ENCODE data around the gene SGSM2. TPM values are rescaled to one million over a fixed set of nuclear protein-coding genes. Genes with fewer than 3 reads are reported as not detected.

SGSM2 gene
- total RNA-seq, 1 experiment from 2014 or later = 65.6 TPM

- DNase-seq = no peak
- Mint-ChIP-seq H3K4me3 (ENCODE audit: unreplicated experiment) (peak overlapping the region; percentile 84), H3K27ac (ENCODE audit: unreplicated experiment) (peak overlapping the region; percentile 85), H3K9me3 (ENCODE audit: unreplicated experiment) (no peaks in the 10 kb centered on the region), H3K27me3 (ENCODE audit: insufficient read depth, unreplicated experiment) (no peaks in the 10 kb centered on the region), H3K36me3 (ENCODE audit: insufficient read depth, unreplicated experiment) (peaks cover 54% of the 10 kb centered on the region), H3K4me1 (ENCODE audit: low read depth, unreplicated experiment) (peaks cover 29% of the 10 kb centered on the region)
- CTCF ChIA-PET = interaction anchor here (1.7 to 4.6 kb wide), 3 partner anchors 11 to 41 kb away, joined by 14 to 53 read pairs (median 33); no protein-coding TSS in a partner anchor
- TF ChIP-seq, protein P1, sequence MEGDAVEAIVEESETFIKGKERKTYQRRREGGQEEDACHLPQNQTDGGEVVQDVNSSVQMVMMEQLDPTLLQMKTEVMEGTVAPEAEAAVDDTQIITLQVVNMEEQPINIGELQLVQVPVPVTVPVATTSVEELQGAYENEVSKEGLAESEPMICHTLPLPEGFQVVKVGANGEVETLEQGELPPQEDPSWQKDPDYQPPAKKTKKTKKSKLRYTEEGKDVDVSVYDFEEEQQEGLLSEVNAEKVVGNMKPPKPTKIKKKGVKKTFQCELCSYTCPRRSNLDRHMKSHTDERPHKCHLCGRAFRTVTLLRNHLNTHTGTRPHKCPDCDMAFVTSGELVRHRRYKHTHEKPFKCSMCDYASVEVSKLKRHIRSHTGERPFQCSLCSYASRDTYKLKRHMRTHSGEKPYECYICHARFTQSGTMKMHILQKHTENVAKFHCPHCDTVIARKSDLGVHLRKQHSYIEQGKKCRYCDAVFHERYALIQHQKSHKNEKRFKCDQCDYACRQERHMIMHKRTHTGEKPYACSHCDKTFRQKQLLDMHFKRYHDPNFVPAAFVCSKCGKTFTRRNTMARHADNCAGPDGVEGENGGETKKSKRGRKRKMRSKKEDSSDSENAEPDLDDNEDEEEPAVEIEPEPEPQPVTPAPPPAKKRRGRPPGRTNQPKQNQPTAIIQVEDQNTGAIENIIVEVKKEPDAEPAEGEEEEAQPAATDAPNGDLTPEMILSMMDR (IDR thresholded peaks at IDR 0.05; ENCODE audit: insufficient read depth in 1 of 2, low read depth in 1 of 2, low read length in 1 of 2, severe bottlenecking in 1 of 2, unreplicated experiment in 1 of 2) = peak in 1 of 2 experiments; percentile 3
- Histone ChIP-seq H3K4me3 (ENCODE audit: low read depth, low read length) (peak overlapping the region; percentile 50), H3K27me3 (replicated peaks; ENCODE audit: control insufficient read depth, insufficient read depth, low read length) (no peaks in the 10 kb centered on the region), H3K9me3 (no peaks in the 10 kb centered on the region), H3K36me3 (ENCODE audit: control insufficient read depth, insufficient read depth, low read length) (no peaks in the 10 kb centered on the region), H3K4me1 (peaks cover 41% of the 10 kb centered on the region)
- intact Hi-C loops (cut with micrococcal nuclease; ENCODE audit: unreplicated experiment) = no loop called here
- BruUV-seq (replicated peaks) = TSS peak; percentile 97
- POLR2A ChIA-PET = interaction anchor here (0.6 to 3.2 kb wide), 4 partner anchors 7 to 58 kb away, joined by 5 to 23 read pairs (median 10); partner anchors contain the start of gene TSR1
Measured at GRCh38 chr17:2393954-2394749, 56.9 kb downstream of the SGSM2 start.

DNA sequence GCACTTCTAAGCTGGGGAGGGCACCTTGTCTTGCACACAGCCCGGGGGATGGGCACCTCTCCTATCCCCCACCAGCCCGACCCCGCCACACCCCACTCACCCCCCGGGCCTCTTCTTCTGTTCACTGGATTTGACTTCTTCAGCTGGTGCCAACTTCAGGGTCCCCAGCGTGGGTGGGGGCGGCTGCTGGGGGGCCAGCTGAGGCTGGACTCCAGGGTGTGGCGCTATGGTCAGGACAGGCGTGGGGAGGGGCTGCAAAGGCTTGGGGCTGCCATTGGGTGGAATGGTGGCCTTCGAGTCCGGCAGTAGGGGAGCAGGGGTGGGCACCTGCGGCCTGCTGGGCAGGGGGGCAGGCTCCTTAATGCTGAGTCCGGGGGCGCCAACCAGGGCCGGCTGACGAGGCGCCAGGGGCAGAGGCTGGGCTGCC, 57.5 kb downstream of the SGSM2 start:
- Mint-ChIP-seq H3K36me3 (ENCODE audit: insufficient read depth, unreplicated experiment) (peaks cover 57% of the 10 kb centered on the region), H3K27me3 (ENCODE audit: insufficient read depth, unreplicated experiment) (no peaks in the 10 kb centered on the region)
- H3K4me1 ChIP-seq = peaks cover 41% of the 10 kb centered on the region

More for the DNA sequence above, 57.5 kb downstream of the SGSM2 start:
- H3K27ac Mint-ChIP-seq (ENCODE audit: unreplicated experiment) = peak overlapping the region; percentile 85
- DNase-seq = no peak
- BruUV-seq (replicated peaks) = no TSS peak
- ChIA-PET POLR2A (no interaction called here), CTCF (interaction anchor here (1.7 to 4.6 kb wide), 2 partner anchors 12 to 21 kb away, joined by 6 to 53 read pairs; no protein-coding TSS in a partner anchor)
- peaks cover 29% of the 10 kb centered on the region for H3K4me1 Mint-ChIP-seq (ENCODE audit: low read depth, unreplicated experiment)
- H3K9me3 Mint-ChIP-seq (ENCODE audit: unreplicated experiment) = no peaks in the 10 kb centered on the region
- Histone ChIP-seq H3K4me3 (ENCODE audit: low read depth, low read length) (no peak overlapping the region), H3K27me3 (replicated peaks; ENCODE audit: control insufficient read depth, insufficient read depth, low read length) (no peaks in the 10 kb centered on the region), H3K36me3 (ENCODE audit: control insufficient read depth, insufficient read depth, low read length) (no peaks in the 10 kb centered on the region), H3K9me3 (no peaks in the 10 kb centered on the region)
- TF ChIP-seq, protein P1 (IDR thresholded peaks at IDR 0.05; ENCODE audit: insufficient read depth in 1 of 2, low read depth in 1 of 2, low read length in 1 of 2, severe bottlenecking in 1 of 2, unreplicated experiment in 1 of 2) = no peak
- intact Hi-C loops (cut with micrococcal nuclease; ENCODE audit: unreplicated experiment) = no loop called here
- H3K4me3 Mint-ChIP-seq (ENCODE audit: unreplicated experiment) = peak overlapping the region; percentile 84
